GM21360 (cell line): Measurements from ENCODE around the gene SERPINA12.

Source experiments
- ATAC-seq: cut with Tn5 transposase; IDR thresholded peaks from one replicate; pipeline ENCODE4 v1.9.1; 2021; ENCODE audit warnings: mild to moderate bottlenecking, moderate library complexity; ENCODE audit not compliant: unreplicated experiment

SERPINA12 gene

DNA sequence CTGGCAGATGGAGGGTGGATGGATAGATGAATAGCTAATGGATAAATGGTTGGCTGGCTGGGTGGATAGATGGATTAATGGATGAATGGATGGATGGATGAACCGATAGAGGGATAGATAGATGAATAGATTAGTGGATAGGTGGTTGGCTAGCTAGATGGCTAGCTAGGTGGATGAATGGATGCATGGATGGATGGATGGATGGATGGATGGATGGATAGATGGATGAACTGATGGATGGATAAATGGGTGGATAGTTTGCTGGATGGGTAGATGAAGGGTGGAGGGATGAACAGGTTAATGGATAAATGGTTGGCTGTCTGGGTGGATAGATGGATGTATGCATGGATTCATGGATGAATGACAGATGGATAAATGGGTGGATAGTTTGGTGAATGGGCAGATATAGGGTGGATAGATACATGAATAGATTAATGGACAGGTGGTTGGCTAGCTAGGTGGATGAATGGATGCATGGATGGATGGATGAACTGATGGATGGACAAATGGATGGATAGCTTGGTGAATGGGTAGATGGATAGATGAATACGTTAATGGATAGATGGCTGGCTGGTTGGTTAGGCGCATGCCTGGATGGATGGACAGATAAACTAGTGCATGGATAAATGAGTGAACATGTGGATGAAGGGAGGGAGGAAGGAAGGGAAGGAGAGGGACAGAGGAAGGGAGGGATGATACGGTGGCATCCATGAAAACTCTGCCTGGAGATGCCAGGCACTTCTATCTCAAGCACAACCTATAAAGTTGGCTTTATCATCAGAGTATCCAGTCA lies 41.3 kb downstream of the SERPINA12 start:
- no peak for ATAC-seq

DNA sequence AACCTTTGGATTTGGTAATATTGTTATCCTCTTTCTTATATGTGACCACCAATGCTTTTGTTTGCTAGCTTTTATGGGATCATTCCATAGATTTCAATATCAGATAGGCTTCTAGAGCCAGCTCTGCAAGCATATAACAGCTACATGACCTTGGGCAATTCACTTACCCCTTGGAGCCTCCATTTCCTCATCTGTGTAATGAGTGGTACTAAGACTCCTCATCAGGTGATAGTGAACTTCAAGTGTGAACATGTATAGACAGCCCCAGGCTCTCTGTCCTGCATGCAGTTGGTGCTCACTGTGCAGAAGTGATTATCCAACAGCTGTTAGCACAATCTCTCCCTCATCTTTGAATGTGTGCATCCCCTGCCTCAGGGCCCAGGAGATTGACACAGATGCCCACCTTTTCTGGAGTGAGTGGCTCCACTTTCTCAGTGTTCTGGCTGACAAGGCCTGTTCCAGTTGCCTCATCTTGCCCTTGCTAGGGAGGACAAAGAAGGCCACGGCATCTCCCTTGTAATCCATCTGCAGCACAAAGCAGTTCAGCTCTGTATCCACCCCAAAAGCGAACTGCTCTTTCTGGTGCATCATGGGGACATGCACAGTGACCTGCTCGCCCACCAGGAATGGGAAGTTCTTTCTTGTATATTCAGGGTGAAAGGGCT lies 42.4 kb downstream of the SERPINA12 start:
- no peak for ATAC-seq

DNA sequence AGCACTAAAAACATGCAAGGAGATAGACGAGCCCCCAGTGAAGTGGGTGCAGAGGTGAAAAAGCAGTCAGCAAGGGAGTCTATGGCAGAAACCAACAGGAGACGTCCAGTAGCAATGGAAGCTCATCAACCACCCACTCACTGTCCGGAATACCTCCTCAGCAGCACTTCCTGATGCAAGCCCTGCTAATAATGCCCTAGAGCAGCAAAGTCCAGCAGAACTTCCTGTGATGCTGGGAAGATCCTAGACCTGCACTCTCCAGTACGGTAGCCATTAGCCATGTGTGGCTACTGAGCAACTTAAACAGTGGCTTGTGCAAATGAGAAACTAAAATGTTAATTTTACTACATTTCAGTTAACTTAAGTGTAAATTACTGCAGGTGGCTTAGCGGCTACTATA lies 44.2 kb downstream of the SERPINA12 start:
- no peak for ATAC-seq

DNA sequence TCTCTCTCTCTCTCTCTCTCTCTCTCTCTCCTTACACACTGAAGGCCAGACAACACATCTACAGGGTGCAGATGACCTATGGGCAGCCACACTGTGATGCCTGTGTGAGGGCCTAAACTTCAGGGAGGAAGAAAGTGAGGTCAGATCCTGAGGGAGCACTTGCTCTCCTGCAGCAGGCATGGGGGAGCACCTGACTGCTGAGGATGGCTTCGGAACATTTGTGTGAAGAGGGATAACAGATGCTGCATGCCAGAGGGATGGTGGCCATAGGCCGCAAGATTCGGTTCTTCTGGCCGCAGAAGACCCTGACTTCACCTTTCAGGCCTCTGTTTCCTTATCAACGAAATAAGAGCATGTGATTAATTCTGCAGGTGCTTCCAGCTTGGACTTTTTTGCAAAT lies 45.0 kb downstream of the SERPINA12 start:
- no peak for ATAC-seq

DNA sequence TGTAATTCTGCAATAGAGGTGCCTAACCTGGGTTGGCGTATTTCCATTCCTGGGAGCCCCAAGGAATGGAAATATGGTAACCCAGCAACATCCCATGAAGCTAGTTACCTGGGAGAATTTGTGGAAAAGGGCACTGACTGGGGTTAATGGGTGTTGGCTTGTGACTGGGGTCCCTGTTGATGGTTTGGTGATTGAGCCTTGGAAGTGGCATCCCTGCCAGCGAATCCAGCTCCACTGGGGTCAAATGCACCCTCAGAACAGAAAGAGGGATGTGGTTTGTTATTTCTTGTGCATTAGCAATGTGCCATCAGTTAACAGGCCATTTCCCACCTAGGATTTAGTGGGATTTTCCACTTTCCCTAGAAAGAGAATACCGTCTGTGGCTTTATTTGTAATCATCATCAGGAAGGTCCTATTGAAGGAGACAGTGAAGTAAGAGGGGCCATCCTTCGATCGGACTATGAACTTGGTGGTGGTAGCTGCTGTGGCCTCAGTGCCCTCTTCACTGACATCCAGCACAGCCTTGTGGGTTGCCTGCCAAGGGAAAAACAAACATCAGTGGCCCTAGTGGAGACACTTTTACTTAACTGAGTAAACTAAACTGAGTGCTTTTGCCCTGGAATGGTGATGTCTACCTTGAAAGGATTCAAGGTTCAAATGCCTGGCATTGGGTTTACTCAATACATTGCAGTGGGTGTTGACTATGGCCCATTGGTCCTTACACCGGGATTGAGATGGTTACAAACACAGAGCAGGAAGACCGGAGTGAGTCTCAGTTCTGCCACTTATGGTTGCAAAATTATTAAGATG lies 46.3 kb downstream of the SERPINA12 start:
- no peak for ATAC-seq

DNA sequence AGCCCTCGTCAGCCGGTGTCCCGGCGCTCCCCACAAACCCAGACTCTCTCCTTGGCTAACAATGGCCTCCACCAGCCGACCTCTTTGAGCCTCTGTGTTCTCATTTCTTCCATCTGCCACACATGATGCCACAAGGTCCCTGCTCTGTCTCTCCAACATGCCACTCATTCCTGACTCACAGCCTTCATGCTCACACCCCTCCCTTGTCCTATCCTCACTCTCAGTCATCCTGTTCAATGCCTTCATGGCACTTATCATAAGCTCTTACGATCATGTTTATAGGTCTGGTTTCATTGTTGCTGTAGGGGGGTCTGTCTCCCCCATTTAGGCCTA lies 47.1 kb downstream of the SERPINA12 start:
- ATAC-seq, result no peak

DNA sequence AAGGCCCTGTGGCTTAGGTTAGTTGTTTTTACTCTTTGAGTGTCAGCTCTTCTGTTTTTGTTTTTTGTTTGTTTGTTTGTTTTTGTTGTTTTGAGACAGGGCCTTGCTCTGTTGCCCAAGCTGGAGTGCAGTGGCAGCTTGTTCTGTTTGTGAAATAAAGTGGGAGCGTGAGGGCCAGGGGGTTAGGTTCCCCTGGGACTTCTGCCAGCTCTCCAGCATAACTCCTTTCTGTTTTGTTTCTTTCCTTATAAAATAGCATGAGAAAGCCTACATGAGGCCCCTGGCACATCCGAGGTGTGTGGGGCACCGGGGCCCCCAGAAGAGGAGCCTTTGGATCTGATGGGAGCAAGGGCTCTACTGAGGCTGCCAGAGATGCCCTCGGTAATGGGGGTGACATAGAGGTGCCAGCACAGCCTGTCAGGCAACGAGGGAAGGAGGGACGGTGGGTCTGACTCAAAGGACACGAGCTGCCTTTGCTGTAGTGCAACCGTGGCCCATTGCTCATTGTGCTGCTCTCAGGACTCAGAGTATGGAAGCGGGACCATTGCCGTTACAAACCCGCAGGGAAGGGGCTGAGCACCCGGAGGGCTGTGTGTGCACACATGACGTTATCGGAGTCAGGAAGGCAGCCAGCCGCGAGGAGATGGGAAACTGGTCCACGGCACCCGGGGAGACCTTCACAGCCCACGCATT lies 47.6 kb downstream of the SERPINA12 start:
- ATAC-seq, result no peak

DNA sequence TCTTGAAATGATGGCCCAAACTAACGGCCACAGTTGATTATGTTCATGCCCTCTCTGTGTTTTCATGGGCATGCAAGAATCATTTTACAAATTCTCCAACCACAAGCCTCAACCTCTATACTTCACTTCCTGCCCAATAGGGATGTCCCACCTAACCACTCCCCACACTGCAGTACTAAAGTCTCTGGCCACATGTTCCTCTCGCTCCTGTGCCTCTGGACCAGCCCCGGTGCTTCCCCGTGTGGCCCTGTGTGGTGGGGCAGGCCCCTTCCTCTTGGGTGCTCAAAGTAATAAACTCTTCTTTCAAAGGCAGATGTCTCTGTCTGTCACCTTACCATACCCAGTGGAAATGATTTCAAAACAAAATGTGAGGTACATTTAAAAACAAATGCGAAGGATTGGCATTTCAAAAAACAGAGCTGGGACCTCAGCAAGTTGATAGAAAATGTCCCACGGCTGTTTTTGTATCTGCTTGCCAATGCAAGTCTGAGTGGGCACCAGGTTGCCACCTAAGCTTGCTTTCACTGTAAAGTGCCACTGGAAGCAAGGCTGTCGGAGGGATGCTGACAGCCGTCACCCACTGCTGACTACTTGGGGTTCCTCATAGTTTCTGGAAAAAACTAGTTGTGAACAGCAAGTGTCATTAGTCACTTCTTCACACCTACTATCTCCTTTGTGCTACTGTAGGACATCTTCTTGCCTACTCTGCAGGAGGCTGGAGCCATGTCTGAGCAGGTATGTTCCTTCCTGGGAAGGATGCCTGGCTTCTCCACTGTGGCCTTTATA lies 48.4 kb downstream of the SERPINA12 start:
- no peak for ATAC-seq

DNA sequence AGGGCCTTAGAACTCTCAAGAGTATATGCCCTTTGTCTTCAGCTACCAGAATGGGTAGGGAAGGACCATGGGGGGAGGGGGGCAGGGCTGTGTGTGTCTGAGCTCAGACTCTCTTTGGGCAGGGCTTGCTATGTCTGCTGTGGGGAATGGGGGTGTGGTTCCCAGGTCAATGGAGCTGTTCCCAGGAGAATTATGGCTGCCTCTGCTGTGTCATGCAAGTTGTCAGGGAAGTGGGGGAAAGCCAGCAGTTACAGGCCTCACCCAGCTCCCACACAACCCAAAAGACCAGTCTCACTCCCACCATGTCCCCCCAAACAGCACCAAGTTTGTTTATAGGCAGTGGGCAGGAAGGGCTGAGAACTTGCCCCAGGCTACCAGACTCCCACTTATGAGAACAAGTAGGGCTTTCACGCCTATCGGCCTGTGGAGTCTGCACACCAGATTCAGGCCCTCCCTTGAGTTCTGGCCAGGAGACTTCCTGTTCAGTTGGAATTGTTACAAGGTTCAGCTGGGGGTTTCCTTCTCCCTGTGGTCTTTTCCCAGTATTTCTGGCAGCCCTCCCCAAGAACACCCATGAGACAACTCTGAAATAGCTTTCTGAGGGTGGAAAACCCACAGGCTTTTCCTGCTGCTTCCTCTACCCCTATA lies 50.6 kb downstream of the SERPINA12 start:
- no peak for ATAC-seq

DNA sequence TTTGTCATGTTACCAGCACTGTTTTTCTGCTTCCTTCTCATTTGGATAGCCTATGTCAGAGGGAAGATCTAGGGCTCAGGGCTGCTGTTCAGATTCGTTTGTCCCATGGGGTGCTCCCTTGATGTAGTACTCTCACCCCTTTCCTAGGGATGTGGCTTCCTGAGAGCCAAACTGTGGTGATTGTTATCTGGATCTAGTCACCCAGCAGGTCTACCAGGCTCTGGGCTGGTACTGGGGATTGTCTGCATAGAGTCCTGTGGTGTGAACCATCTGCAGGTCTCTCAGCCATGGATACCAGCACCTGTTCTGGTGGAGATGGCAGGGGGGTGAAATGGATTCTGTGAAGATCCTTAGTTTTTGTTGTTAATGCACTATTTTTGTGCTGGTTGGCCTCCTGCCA lies 51.2 kb downstream of the SERPINA12 start:
- ATAC-seq, result no peak

DNA sequence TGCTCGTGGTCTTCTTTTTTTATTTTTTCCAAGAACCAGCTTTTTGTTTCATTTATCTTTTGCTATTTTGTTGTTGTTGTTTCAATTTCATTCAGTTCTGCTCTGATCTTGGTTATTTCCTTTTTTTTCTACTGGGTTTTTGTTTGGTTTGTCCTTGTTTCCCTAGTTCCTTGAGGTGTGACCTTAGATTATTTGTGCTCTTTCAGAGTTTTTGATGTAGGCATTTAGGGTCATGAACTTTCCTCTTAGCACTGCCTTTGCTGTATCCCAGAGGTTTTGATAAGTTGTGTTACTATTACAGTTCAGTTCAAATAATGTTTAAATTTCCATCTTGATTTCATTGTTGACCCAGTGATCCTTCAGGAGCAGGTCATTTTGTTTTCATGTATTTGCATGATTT lies 53.3 kb downstream of the SERPINA12 start:
- ATAC-seq, result no peak

DNA sequence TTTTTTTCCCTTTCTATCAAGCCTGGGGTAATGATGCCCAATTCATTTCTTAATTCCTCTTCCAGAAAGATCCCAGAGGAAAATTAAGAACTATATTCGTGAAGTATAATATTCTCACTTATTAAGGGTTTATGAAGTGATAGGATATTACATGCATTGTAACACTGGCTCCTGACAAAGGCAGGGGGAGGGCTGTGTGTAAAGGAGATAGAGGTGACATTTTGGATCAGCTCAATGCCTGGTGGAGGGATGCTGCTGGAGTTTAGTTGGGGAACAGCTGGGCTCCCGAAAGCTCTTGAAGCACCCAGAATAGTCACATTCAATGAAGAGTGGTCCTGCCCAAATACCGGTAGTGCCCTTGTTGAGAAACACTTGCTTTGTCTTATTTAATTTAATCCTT lies 57.4 kb downstream of the SERPINA12 start:
- no peak for ATAC-seq

DNA sequence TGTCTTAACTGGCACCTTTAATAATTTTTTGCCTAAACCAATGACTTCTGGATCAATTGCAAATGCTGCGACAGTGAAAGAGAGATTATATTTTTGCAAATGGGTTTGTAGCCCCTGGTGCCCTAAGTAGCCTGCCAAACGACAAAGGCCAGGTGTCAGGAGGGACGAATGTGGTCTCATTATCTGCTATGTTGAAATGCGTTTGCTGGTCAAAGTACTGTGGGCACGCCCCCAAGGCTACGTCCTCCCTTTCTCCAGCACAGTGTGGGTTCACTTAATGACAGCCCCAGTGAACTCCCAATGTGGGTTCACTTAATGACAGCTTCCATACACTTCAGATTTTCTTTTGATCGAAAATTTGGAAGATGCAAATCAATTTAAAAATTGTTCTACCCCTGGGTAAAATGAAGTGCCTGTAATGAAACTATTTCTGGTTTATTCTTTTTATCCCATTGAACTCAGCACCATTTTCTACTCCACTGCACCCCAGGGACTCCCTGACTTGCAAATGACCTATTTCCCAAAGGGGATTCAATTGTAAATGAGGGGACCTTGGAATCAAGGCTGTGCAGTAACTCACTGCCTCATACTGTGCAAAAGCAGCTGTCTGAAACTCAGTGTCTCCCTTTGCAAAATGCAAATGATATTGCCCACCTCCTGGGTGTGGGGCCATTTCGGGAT lies 58.0 kb downstream of the SERPINA12 start:
- no peak for ATAC-seq

DNA sequence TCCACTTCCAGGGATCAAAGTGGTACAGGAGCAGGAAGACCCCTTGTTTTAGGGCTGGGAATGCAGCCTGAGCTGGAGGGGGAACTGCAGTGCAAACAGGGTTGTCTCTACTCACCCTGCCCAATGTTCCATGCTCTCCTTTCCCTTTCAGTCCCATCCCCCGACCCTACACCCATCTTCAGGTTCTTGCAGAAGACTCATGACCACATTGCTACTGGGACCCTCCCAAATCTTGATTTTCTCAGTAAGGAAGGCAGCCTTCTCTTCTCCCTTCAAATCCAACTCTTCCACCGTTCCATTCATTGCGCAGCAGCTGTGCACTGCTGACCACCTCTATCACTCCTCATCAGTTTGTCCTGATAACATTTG lies 58.6 kb downstream of the SERPINA12 start:
- no peak for ATAC-seq

DNA sequence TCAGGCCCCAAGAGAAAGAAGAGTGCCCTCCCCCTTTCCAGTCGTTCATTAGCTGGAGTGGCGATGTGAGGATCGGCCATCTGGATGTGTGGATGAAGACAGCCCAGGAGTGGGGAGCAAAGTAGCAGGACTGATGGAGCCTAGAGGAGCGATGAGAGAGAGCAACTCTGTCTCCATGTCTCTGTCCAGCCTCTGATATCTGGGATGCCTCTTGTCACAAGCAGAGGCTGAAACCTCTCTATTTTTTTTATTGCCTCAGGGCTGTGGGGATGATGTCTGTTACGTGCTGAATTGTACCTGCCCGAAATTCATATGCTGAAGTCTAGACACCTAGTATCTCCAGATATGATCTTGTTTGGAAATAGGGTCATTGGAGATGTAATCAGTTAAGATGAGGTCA lies 59.3 kb downstream of the SERPINA12 start:
- no peak for ATAC-seq

DNA sequence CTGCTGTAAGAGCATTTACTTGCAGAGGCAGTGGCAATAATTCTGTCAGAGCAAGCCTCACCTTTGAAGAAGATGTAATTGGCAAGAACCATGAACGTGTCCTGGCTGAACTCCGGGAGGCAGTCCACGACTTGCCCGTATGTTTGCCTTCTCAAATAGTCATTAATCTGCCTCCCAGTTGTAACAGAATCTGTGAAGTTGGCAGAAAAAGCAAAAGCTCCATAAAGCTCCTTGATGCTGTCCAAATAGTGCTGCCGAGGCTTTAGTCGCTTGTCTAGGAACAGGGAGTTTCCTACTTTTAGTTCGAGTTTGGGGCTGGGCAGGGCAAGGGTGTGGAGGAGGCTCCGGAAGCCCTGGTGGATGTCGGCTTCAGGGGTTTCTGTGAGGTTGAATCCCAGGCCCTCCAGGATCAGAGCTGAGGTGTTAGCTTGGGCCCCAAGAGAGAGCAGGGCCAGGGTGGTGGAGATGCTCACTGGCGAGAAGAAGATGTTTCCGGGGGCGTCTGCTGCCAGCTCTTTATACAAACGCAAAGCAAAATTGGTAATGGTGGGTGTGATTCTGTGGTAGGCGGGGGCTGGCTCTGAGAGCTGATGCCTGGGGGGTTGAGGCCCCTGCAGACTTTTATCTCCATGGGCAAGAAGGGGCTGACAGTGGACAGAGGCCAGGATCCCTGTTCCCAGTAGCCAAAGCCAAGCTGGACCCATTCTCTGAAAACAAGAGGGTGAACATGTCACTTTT lies 61.0 kb downstream of the SERPINA12 start:
- no peak for ATAC-seq

DNA sequence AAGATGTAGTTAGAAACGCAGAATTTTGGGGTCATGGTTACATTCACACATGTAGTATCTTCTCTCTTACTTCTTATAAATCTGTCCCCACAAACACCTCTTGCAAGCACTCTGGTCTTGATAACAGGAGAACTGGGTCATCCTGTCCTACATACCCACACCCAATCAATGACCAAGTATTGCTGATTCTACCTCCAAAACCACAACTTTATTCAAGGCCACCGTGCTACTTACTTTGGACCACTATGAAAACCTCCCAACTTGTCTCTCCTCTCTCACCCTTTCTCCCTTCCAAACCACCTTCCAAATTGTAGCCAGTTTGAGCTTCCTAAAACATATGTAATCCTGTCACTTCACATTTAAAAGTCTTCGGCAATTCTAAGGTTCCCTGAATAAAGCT lies 62.1 kb downstream of the SERPINA12 start:
- ATAC-seq, result no peak

DNA sequence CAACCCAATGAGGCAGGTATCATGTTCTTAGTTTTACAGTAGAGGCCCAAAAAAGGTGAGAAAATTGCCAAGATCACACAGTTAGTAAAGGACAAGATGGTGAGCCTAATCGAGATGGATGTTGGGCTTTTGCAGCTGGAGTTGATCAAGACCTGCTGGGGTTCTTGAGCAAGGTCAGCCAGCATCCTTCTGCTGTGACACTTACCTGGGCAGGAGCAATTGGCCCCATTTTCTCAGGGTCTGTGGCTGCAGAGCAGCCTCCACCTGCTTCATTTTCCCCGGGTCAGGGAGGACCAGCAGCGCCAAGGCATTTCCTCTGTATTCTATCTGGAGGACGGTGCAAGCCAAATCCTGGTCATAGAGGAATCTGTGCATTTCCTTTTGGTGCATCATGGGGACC lies 63.1 kb downstream of the SERPINA12 start:
- no peak for ATAC-seq

DNA sequence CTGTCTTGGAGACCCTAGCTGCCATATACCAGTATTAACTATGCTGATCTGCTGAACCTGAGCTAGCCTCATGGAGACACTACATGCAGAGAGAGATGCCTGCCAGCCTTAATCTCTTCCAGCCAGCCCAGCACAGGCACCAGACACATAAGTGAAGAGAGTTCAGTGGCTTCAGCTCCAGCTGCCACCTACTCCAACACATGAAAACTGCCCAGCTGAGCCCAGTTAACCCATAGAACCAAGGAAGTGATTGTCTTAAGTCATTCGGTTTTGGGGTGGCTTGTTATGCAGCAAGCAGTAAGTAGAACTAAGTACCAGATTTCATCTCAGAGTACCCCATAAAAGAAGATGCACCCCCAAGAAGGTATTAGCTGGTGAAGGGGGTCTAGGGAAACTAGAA lies 64.3 kb downstream of the SERPINA12 start:
- ATAC-seq, result no peak
